ENCODE data around the gene SCUBE1. TPM values are rescaled to one million over a fixed set of nuclear protein-coding genes. Genes with fewer than 3 reads are reported as not detected.

Gene SCUBE1
- total RNA-seq, 1 experiment from 2014 or later: 3.9 TPM

DNA sequence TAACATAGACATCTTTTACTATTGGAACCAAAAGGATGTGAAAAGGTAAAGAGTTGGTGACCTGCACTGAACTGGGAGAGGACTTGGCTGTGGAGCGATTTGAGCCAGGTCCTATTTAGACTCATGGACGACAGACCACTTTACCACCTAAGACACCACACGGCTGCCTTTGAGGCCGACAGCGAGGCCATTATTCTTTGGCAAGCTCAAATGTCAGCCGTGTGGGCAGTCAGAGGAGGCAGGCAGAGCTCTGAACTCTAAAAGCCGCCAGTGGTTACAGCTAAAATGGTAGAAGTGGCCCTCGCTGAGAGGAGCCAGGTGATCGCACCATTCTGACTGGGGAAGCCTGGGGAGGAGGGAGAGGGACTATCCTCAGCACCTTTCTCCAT is 50.5 kb downstream of the SCUBE1 start:
- Histone ChIP-seq H3K4me1 (ENCODE audit: control insufficient read depth in 1 of 2, insufficient read depth in 2 of 2, low read length in 2 of 2) (peaks cover 0 to 14% of the 10 kb centered on the region in 2 experiments; a peak in 2 of 4 replicates), H3K9ac (ENCODE audit: low read length) (no peak overlapping the region), H3K9me2 (ENCODE audit: insufficient read depth) (no peaks in the 10 kb centered on the region), H3K4me2 (ENCODE audit: low read length) (no peak overlapping the region), H3K79me2 (ENCODE audit: insufficient read depth, low read length) (no peaks in the 10 kb centered on the region), H3K27me3 (ENCODE audit: insufficient read depth, low read length) (no peaks in the 10 kb centered on the region), H3K4me3 (replicated peaks in 1 of 2; ENCODE audit: low read depth in 1 of 2, low read length in 2 of 2) (no peak overlapping the region), H4K20me1 (ENCODE audit: insufficient read depth) (no peaks in the 10 kb centered on the region), H3K36me3 (ENCODE audit: control insufficient read depth in 1 of 2, insufficient read depth in 2 of 2, low read length in 2 of 2) (no peaks in the 10 kb centered on the region), H3K27ac (ENCODE audit: low read depth, low read length) (no peak overlapping the region), H3K9me3 (ENCODE audit: control insufficient read depth in 1 of 2, insufficient read depth in 1 of 2, low read depth in 1 of 2, low read length in 2 of 2) (no peaks in the 10 kb centered on the region), H2AFZ (ENCODE audit: low read depth, low read length, poor library complexity, severe bottlenecking) (no peak overlapping the region)
- ChIA-PET POLR2A (no interaction called here), CTCF (no interaction called here), RAD21 (ENCODE audit: low non-redundant PET in 1 of 2, low total read pairs in 2 of 2, uncharacterized antibody in 2 of 2, unreplicated experiment in 2 of 2) (no interaction called here)
- TF ChIP-seq, protein P1, sequence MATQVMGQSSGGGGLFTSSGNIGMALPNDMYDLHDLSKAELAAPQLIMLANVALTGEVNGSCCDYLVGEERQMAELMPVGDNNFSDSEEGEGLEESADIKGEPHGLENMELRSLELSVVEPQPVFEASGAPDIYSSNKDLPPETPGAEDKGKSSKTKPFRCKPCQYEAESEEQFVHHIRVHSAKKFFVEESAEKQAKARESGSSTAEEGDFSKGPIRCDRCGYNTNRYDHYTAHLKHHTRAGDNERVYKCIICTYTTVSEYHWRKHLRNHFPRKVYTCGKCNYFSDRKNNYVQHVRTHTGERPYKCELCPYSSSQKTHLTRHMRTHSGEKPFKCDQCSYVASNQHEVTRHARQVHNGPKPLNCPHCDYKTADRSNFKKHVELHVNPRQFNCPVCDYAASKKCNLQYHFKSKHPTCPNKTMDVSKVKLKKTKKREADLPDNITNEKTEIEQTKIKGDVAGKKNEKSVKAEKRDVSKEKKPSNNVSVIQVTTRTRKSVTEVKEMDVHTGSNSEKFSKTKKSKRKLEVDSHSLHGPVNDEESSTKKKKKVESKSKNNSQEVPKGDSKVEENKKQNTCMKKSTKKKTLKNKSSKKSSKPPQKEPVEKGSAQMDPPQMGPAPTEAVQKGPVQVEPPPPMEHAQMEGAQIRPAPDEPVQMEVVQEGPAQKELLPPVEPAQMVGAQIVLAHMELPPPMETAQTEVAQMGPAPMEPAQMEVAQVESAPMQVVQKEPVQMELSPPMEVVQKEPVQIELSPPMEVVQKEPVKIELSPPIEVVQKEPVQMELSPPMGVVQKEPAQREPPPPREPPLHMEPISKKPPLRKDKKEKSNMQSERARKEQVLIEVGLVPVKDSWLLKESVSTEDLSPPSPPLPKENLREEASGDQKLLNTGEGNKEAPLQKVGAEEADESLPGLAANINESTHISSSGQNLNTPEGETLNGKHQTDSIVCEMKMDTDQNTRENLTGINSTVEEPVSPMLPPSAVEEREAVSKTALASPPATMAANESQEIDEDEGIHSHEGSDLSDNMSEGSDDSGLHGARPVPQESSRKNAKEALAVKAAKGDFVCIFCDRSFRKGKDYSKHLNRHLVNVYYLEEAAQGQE (IDR thresholded peaks at IDR 0.05; ENCODE audit: low read depth): no peak
- TF ChIP-seq CEBPB (IDR thresholded peaks at IDR 0.05; ENCODE audit: low read depth) (no peak), POLR2A (IDR thresholded peaks at IDR 0.05; ENCODE audit: borderline replicate concordance, extremely low read depth, insufficient read depth, insufficient read length) (no peak), SP1 (IDR thresholded peaks at IDR 0.05; ENCODE audit: low read depth) (no peak), ZFX (IDR thresholded peaks at IDR 0.05) (no peak), SRF (IDR thresholded peaks at IDR 0.05; ENCODE audit: low read depth) (no peak), SIN3A (IDR thresholded peaks at IDR 0.05; ENCODE audit: low read depth) (no peak), POLR2AphosphoS5 (IDR thresholded peaks at IDR 0.05; ENCODE audit: low read depth, low read length) (no peak), TCF7L2 (IDR thresholded peaks at IDR 0.05; ENCODE audit: borderline replicate concordance, extremely low read depth, insufficient read depth, insufficient read length) (no peak), ZNF274 (IDR thresholded peaks at IDR 0.05; ENCODE audit: low read depth, low read length) (no peak)
- TF ChIP-seq, protein P2, sequence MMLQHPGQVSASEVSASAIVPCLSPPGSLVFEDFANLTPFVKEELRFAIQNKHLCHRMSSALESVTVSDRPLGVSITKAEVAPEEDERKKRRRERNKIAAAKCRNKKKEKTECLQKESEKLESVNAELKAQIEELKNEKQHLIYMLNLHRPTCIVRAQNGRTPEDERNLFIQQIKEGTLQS (IDR thresholded peaks at IDR 0.05): no peak
- TF ChIP-seq, protein P3, sequence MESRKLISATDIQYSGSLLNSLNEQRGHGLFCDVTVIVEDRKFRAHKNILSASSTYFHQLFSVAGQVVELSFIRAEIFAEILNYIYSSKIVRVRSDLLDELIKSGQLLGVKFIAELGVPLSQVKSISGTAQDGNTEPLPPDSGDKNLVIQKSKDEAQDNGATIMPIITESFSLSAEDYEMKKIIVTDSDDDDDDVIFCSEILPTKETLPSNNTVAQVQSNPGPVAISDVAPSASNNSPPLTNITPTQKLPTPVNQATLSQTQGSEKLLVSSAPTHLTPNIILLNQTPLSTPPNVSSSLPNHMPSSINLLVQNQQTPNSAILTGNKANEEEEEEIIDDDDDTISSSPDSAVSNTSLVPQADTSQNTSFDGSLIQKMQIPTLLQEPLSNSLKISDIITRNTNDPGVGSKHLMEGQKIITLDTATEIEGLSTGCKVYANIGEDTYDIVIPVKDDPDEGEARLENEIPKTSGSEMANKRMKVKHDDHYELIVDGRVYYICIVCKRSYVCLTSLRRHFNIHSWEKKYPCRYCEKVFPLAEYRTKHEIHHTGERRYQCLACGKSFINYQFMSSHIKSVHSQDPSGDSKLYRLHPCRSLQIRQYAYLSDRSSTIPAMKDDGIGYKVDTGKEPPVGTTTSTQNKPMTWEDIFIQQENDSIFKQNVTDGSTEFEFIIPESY (IDR thresholded peaks at IDR 0.05; ENCODE audit: extremely low read depth, insufficient replicate concordance, low read length): no peak
- TF ChIP-seq, protein P4, sequence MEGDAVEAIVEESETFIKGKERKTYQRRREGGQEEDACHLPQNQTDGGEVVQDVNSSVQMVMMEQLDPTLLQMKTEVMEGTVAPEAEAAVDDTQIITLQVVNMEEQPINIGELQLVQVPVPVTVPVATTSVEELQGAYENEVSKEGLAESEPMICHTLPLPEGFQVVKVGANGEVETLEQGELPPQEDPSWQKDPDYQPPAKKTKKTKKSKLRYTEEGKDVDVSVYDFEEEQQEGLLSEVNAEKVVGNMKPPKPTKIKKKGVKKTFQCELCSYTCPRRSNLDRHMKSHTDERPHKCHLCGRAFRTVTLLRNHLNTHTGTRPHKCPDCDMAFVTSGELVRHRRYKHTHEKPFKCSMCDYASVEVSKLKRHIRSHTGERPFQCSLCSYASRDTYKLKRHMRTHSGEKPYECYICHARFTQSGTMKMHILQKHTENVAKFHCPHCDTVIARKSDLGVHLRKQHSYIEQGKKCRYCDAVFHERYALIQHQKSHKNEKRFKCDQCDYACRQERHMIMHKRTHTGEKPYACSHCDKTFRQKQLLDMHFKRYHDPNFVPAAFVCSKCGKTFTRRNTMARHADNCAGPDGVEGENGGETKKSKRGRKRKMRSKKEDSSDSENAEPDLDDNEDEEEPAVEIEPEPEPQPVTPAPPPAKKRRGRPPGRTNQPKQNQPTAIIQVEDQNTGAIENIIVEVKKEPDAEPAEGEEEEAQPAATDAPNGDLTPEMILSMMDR (IDR thresholded peaks at IDR 0.05 in 2 of 3, conservative IDR thresholded peaks at IDR 0.05 in 1 of 3; ENCODE audit: borderline replicate concordance in 1 of 3, insufficient read depth in 1 of 3, low read depth in 2 of 3, low read length in 2 of 3): no peak
- intact Hi-C loops (cut with micrococcal nuclease): no loop called here
- ATAC-seq: no peak
- no peak for DNase-seq (ENCODE audit: low read depth, low spot score)
- BruUV-seq (replicated peaks): no TSS peak

Measured in HCT116 (cell line).